Fibroblast of skin of abdomen (primary cell): ENCODE data around the gene CSF1.
A peak's percentile ranks its signal among the peaks of the same experiment; 100 is the strongest.

ENCODE experiments used
- DNase-seq: peaks from one replicate; pipeline ENCODE4 v3.0.0-alpha.2; 2013

CSF1 gene

DNA sequence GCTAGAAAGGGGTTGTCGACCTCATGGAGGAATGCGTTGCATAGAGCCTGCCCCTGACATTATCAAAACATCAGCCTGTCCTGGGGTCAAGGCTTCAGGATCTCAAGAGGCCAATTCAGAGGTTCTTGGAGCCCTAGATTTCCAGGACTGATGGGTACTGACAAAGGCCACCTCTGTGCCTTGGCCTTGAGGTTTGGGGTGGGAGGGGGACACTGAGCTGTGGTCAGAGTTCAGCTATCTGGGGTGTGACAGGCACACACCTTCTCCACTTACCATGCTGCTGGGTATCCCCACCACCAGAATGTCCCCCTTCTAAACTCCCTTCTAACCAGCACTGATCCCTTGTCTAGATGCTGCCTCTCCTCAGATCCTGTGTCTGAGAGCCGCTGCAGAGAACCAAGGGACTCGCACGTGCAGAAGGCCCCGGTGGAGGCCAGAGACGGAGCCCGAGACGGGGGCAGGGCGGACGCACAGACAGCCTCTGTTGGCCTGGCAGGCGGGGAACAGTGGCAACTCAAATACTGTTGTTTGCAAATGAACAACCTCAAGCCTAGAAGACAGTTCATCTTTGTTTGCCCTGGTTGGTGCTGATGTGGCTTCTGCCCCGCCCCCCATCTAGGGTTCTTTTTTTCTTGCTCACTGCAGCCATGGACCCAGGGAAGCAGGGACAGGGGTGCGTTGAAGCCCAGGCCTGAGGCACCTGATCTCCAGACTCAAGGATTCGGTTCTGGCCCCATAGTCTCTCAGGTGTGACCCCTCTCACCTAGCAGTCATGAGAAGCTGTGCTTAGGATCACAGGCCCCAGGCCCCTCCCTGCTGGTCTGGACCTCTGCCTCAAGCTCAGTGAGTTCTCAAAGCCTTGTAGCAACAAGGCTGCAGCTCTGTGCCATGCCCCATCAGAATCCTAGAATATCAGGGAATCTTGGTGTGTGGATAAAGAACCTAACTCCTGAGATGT lies 28.1 kb upstream of the CSF1 start:
- DNase-seq, result no peak

DNA sequence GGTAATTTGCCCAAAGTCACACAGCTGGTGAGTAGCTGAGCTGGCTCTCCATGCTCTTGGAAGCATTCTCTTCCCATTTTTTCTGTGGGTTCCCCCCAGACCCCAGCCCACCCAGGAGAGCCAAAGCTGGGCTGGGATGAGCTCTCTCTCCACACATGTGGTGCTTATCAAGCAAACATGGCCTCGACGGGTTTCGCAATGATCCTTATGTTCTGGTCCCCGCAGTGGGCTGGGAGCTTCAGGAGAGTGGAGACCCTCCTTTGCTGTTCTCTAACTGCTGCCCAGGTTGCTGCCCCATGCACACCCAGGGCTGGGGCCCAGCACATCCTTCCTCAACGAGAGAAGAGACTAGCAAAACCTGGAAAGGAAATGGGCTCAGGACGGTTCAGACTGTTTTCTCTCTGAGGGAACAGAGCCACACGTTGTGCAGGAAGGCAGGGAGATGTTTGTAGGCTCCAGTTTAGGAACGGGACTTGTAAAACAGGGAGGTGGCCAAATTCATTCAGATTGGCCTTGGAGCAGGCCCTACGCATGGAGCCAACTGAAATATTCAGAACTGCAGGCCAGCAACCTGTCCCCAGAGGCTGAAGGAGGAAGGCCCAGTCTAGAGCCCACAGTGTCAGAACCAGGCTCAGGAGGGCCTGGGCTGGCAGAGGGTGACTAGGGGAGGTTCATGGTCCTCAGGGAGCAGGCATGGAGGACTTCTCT lies 27.2 kb upstream of the CSF1 start:
- no peak for DNase-seq

DNA sequence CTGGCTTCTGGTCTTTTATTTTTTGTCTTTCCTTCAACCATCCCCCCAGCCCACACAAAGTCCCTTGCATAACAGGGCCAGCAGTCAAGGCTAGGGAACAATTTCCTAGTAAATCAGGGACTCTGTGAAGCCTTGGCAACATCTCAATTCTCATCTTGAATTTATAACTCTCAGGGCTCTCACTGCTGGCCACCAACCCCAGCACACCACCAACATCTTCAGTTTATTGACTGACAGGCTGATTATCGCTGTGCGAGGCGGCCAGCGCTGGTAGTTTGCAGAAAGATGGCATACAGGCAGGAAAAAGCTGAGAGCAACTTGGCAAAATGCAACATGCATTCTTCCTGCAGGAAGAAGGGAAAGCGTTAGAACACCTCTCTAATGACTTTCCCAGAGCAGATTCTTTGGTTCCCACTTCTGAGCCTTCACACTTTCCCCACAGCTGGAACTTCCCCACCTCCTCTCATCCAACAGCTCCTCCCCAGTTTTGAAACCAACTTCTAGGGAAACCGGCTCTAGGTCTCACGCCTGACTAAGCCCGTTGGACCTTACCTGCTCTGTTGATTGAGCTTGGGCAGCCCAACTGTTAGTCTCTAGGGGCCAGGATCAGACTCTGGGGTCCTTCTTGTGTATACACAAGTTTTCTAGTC lies 26.3 kb upstream of the CSF1 start:
- no peak for DNase-seq

DNA sequence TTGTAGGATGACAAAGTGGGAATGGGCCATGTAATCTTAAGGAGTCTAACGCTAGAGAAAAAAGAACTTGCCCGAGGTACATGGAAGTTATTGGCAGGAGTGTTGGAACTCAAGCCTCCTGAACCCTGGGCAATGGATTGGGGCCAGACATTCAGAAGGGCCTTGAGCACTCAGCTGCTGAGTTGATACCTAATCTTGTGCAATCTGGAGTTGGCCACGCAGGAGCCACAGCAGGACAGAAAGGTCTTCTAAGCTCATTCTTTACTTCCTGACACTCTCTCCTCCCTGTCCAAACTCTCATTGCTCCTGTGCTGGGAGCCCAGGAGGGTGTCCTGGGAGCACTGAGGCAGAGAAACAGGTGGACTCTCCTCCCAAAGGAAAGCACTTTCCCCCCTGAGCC lies 25.1 kb upstream of the CSF1 start:
- DNase-seq, result no peak

DNA sequence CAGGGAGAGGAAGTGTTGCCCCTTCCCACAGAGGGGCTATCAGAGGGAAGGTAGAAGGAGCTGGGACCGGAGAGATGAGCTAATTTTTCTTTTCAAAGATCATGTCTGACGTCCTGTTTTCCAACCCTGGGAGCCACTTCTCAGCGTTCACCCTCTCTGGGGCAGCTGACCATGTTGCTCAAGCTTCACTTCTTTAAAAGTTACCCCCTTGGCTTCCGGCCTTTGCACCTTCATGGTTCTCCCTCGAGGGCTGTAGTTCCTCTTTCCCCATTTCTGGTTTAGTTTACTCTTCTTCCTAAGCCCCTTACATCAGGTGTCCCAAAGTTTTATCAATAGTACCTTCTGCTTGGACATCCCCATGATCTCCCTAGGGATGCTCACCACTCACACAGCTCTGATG lies 23.8 kb upstream of the CSF1 start:
- no peak for DNase-seq

DNA sequence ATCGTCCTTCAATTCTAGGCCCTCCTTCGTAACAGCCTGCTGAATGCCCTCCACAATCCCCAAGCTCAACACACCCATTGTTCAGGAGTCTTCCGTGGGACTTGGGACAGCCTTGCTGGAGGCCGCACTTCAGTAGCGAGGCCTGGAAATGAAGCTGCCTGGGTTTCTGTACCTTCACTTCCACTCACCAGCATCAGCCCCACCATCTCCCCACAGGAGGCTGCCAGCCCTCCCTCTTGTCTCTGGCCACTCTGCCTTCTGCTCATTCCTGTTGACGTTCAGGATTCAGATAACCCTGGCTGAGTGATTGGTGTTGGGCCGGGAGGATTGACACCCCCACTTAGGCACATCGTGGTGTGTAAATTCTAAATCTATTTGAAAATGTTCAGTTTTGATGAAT lies 23.4 kb upstream of the CSF1 start:
- no peak for DNase-seq

DNA sequence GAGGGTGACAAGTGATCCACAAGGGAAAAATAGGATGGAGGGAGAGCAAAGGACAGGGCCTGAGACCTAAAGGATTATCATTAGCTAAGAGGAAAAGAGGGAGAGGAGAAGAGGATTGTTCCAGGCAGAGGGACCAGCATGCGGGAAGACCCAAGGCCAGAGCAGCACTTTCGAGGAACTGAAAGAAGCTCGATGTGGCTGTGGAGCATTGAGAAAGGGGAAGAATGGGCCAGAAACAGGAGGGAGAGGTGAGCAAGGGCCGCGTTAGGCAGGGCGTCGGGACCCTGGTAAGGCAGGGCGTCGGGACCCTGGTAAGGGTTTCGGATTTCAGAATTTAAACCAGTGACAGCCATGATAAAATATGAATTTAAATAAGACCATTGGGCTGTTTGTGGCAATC lies 22.8 kb upstream of the CSF1 start:
- no peak for DNase-seq

DNA sequence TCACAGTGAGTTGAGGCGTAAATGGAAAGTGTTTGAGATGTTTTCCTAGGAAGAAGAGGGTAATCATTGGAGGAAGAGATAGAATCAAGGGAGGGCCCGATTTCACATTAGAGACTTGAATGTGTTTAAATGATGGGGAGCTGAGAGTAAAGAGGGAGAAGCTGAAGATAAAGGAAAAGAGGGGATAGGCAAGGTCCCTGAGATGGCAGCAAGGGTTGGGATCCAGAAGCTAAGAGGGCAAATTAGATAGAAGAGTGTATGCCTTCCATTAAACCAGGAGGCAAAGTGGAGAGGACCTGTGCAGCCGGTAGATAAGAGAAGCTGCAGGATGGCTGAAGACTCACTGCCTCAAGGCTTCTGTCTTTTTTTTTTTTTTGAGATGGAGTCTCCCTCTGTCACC lies 21.6 kb upstream of the CSF1 start:
- DNase-seq, result no peak

DNA sequence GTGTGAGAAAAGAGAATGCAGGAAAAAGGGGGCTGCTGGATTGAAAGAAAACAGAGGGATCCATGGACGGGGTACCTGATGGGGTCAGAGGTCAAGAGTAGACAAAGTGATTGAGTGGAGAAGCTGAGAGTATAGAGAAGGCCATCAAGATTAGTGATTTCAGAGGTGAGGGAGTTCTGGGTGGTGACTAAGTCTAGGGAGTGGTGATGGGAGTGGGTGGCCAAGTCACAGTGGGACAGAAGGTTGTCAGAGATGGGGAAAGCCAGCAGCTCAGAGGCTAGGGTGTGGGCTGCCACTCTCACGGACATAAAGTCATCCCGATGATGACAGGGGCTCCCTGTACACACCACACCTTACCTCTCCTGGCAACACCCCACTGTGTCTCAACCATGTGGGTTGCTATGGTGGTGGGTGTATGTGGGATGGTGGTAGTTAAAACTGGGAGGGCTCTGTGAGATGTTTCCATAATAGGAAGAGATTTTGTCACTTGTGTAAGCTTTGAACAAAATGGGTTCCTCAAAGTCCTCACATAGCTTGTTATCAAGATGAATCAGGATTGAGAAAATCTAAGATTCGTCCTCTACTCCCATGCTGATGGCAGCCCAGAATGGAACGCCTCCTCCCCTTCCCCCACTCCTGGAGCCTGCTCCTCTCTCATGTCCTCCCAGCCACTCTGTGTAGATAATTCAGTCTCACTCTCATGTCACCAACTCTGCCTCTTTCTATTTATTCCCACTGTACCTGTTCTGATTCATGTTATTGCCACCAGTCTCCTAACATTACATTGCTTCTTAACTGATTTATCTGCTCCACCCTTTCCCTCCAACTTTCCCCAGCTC lies 20.3 kb upstream of the CSF1 start:
- no peak for DNase-seq

DNA sequence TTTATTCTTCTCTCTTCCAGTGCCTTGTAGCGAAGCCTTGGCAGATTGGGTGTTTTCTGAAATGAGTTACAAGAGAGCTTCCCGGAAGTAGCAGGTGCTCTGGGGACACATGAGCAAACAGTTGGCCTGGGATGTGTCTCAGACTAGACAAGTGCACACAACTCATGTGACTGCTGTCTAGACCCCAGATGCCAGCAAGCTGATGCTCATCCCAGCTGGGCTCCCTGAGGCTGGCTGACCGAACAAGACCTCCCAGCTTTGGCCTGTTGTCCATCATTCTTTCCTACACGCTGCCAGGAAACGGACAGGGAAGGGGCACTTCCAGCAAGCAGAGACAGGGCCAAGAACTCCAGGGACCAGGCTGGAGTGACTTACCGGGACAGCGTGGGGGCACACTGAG lies 18.7 kb upstream of the CSF1 start:
- DNase-seq, result no peak

DNA sequence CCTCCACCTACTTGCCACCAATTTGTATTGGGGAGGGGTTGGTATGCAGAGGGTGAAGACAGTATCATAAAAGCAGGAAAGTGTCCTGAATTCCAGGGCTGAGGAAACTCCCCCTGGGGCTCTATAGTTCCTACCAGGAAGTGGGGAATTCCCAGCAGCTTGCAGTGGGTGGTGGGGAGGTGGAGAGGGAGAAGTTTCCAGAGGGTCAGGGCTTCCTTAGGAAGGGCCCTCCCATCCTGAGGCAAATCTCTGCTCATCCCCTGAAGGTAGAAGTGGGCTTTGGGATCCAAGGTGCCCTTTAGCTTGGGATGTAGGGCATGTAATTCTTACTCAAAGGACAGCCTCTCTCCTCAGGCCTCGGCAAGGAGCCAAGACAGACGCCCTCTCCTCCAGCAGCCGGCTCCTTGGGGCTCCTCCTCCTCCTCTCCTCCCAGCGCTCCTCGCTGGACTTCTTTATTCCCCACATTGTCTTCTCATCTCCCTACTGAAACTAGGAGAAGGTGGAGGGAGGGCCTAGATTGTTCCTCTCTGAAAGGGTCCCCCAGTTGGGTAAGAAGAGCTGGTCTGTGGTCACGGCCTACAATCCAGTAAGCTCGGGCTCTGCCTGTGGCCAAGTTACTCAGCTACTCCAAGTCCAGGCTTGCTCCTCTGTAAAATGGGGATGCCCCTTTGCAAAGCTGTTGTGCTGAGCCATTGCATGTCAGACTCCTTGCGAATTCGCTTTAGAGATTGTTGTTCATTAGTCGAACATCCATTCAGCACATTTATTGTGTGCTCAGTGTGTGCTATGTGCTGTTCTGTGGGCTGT lies 17.9 kb upstream of the CSF1 start:
- peak; percentile 49 for DNase-seq

DNA sequence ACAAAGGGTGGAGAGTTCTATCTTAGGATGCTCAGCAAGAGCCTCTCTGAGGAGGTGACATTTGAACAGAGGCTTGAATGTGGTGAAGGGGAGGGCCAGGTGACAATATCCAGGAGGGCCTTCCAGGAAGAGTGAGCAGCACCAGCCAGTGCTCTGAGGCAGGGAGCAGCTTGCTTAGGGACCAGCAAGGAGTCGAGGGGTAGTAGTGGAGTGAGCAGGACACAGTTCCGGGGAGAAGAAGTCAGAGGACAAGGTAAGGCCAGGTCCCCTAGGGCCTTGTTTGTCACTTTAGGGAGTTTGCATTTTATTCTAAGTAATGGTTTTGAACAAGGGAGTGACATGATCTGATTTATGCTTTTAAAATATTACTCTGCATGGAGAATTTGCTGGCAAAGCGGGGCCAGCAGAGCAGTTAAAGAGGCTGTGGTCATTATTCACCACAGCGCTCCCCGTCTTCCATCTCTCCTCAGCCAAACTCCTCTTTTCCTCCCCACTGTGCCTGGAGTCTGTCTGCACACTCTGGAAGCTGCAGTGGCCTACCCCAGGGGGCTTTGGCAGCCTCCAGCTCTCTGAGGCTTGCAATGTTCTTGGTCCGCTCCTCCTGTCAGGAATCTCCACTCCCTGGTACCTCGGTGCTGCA lies 17.0 kb upstream of the CSF1 start:
- DNase-seq, result no peak

DNA sequence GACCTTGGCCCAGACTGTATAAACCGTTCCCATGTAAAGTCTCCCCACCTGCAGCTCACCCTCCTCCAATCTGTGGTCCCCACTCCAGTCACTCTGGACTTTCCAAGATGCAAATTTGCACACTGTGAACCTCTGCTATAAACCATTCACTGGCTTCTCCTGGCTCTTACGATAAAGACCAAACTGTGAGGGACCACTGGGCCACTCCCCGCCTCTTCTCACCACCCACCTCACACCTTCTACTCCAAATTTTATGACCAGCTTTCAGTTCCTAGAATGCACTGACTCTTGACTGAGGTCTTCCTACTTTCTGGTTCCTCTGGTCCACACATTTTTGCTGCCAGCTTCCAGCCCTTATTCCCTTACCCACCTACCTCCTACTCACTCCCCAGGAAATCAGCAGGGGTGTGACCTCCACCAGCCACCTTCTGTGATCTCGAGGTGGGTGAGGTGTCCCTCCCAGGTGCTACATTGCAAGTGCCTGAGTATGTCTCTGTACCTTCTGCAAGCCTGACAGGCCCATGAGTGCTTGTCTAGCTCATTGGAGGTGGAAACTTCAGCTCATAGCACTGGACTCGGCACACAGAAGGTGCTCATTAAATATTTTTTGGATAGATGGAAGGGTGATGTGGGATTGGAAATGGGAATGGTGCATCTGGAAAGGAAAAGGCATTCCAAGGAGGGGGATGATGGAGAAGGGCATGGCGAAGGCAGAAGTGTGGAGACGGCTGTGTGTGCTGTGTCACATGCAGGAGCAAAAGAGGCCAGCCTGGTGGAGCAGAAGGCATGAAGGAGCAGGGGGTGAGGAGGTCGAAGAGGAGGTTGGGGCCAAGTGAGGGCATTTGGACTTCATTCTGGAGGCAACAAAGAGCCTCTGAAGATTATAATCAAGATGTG lies 15.6 kb upstream of the CSF1 start:
- no peak for DNase-seq

DNA sequence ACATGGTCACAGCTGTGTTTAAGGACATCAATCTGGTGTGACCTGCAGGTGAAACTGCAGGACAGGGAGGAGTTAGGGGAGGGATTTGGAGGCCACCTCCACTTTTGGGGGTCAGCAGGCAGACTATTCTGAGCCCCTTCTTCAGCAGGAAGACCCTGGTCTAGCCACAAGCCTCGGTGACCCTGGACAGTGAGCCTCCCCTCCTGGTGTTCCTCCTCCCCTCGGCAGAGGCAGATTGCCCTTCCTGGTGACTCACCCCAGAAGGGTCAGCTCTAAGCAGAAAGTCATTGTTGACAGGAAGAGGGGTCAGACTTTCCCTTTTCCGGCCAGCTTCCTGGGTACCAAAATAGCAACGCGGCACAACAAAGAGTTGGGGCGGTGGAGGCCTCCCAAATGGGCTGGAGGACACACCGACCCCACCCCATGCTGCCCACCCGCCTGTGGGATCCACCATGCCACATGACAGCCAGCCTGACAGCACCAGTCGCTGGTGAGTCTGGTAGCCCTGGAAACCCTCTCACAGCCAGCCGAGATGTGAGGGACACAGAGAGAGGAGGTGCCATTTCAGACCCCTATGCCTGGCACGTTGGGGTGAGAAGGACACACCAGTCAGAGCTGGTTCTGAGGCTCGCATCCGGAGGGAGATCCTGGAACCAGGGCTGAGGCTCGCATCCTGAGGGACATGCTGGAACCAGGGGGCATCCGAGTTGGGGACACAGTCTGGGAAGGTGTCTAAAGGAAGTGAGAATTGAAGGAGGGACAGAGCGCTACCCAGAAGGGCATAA lies 14.7 kb upstream of the CSF1 start:
- DNase-seq, result no peak

DNA sequence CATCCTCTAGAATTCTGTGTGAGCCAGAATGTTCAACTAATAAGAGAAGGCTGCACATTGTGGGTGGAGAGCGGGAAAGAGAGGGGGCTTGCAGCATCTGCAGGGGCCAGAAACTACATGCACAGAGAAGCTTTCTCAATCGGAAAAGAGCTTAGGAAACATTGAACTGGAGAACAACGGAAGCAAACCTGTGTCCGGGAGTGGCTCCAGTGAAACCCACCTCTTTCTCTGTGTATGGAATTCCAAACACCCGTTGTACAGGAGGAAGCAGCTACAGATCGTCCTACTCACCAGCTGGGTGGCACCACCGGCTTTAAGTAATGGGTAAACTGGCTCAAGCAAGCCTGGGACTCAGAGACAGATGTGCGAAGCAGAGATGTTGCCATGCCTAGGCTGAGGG lies 14.0 kb upstream of the CSF1 start:
- DNase-seq, result no peak

DNA sequence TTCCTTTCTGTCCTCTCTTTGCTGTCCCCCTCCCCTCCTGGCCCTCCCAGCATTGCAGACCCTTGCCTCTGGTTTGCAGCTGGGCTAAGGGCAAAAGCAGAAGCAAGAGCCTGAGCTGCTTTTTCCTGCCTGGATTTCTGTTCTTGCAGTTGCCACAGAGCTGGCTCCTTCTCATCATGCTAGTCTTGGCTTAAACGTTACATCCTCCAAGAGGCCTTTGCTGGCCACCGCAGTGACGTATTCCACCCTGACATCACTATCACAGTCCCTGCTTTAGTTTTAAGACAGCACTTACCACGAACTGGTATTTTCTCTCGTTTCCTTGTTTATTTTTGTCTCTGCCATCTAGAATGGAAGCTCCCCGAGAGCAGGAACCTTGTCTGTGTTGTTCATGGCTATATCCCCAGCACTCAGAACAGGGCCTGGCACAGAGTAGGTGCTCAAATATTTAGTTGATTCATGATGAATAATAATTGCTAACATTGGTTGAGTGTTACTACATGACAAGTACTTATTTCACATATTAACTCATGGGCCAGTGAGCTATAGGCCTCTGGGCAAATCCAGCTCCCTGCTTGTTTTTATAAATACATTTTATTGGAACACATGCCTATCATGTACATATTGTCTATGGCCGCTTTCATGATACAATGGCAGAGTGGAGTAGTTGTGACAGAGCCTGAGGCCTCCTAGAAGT lies 13.2 kb upstream of the CSF1 start:
- DNase-seq, result no peak

DNA sequence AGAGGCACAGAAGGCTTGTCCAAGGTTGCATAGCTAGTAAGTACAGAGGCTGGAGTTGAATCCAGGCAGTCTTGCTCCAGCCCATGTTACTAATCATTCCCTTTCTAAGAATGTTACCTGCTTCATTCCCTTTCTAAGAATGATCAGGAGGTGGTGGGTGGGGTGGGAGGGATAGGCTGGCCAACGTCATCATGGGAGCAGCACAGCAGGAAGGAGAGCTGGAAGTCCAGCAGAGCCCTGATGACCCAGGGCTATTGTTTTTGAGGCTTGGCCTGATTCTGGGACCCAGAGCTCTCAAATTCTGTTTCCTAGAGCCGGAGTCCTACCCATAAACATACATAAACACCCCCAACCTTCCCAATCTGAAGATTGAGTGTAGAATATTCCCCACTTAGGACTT lies 11.8 kb upstream of the CSF1 start:
- no peak for DNase-seq

DNA sequence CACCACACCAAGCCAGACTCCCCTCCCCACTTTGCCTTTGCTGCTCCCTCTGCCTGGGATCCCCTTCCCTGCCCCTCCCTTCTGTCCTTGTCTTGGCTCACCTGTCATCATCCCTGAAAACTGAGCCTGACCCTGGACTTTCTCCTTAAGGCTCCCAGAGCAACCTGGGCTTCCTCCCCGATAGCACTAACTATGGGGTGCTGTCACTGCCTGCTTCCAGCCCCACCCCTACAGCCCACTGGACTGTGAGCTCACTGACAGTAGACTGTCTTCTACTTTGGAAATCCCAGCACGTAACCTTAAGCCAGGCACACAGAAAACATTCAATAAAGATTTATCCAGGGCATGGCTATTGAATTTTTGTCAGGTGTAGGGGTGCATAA lies 9.5 kb upstream of the CSF1 start:
- DNase-seq, result no peak
